Left lung (tissue), 10 donors: ENCODE measurements around the gene GSTA1. TPM values are rescaled to one million over a fixed set of nuclear protein-coding genes. Genes with fewer than 3 reads are reported as not detected.
A peak's percentile ranks its signal among the peaks of the same experiment; 100 is the strongest.
"Not testable (repeated sequence)": the region's sequence is repeated elsewhere in the genome, so short reads cannot be mapped to it uniquely, and the experiment has no call there.

ENCODE experiments used
- ATAC-seq: fragments of 200-7000 bp; cut with Tn5 transposase; one replicate; pipeline ENCODE4 v1.9.1; 2020; ENCODE audit warnings: moderate library complexity
- DNase-seq, 4 donors: peaks; one replicate each; pipeline ENCODE4 v3.0.0-alpha.2; 2013 to 2020
- H3K27ac ChIP-seq, 2 donors: fragments of 200-600 bp; sonication (generic) in 1 of 2; one replicate each; pipeline versions ENCODE4 v1.5.0 to v1.8.0; 2020 to 2021
- H3K27me3 ChIP-seq, 2 donors: fragments of 200-600 bp; sonication (generic) in 1 of 2; one replicate each; pipeline versions ENCODE4 v1.5.0 to v1.8.0; 2020 to 2021
- H3K36me3 ChIP-seq, 2 donors: fragments of 200-600 bp; sonication (generic) in 1 of 2; one replicate each; pipeline versions ENCODE4 v1.5.0 to v1.8.0; 2020 to 2021
- H3K4me1 ChIP-seq, 2 donors: fragments of 200-600 bp; one replicate each; pipeline ENCODE4 v1.8.0; 2021
- H3K4me3 ChIP-seq, 2 donors: fragments of 200-600 bp; sonication (generic) in 1 of 2; one replicate each; pipeline versions ENCODE4 v1.5.0 to v1.8.0; 2020 to 2021; ENCODE audit warnings: mild to moderate bottlenecking in 1 of 2
- H3K9me3 ChIP-seq, 2 donors: fragments of 200-600 bp; sonication (generic) in 1 of 2; one replicate each; pipeline versions ENCODE4 v1.5.0 to v1.8.0; 2020 to 2021
- intact Hi-C, 2 donors: fragments of 100-400 bp; cut with DNase I; formaldehyde crosslinking; loops; one replicate each; pipeline versions ENCODE4 v1.11.2 to v1.14.2; 2022
- polyA plus RNA-seq, 6 donors: library from polyadenylated mRNA; unstranded; fragments of 120-200 nt; gene quantifications; one replicate each; pipeline ENCODE4 v1.2.1, GENCODE V29; 2013; ENCODE audit not compliant: insufficient read length in 6 of 6
- total RNA-seq, 2 donors: library from RNA; stranded (reverse); fragmentation: NEBNext Ultra II Directional; extraction: Animal tissue kit (Norgen Biotek cat#: 25700); gene quantifications; one replicate each; pipeline ENCODE4 v1.2.1, GENCODE V29; 2021
- TF ChIP-seq, protein P1 (sequence below), 2 donors: fragments of 200-600 bp; sonication (generic) in 1 of 2; IDR thresholded peaks; one replicate each; pipeline versions ENCODE4 v1.5.0 to v1.8.0; 2021; ENCODE audit warnings: antibody characterized with exemption in 2 of 2
- donor health status: DM: no; HTN: yes; CAD: no.
- donor health status: DM: no; HTN: no; CAD: no.

Gene GSTA1
- total and polyA plus RNA-seq, 8 donors, result 0.94 to 9.3 (median 3.9) TPM

DNA sequence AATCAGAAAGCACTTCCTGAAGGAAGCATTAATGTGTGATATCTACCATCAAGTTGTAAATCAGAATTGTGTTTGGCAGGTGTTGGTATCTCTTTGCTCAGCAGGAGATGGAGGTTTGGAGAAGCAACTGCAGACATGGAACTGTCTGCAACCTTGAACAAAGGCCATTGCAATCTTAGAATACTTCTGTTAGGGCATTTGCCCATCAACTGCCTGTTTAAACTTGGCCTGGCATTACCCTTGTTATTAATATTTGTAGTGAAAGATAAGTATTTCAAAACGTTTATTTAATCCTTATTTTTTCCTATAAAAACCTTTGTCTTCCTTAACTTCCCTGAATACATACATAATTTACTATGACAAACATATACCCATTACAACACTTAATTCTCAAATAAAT is 22.9 kb upstream of the GSTA1 start:
- H3K4me1 ChIP-seq, result no peaks in the 10 kb centered on the region
- TF ChIP-seq, protein P1, sequence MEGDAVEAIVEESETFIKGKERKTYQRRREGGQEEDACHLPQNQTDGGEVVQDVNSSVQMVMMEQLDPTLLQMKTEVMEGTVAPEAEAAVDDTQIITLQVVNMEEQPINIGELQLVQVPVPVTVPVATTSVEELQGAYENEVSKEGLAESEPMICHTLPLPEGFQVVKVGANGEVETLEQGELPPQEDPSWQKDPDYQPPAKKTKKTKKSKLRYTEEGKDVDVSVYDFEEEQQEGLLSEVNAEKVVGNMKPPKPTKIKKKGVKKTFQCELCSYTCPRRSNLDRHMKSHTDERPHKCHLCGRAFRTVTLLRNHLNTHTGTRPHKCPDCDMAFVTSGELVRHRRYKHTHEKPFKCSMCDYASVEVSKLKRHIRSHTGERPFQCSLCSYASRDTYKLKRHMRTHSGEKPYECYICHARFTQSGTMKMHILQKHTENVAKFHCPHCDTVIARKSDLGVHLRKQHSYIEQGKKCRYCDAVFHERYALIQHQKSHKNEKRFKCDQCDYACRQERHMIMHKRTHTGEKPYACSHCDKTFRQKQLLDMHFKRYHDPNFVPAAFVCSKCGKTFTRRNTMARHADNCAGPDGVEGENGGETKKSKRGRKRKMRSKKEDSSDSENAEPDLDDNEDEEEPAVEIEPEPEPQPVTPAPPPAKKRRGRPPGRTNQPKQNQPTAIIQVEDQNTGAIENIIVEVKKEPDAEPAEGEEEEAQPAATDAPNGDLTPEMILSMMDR (IDR thresholded peaks at IDR 0.05), result no peak
- intact Hi-C loops, result no loop called here
- H3K36me3 ChIP-seq, result no peaks in the 10 kb centered on the region
- ATAC-seq (no peak), DNase-seq (no peak)
- H3K27ac ChIP-seq, result no peak overlapping the region
- no peak overlapping the region for H3K4me3 ChIP-seq
- H3K9me3 ChIP-seq, result peaks cover 0 to 6% of the 10 kb centered on the region in 2 donors
- H3K27me3 ChIP-seq, result no peaks in the 10 kb centered on the region

DNA sequence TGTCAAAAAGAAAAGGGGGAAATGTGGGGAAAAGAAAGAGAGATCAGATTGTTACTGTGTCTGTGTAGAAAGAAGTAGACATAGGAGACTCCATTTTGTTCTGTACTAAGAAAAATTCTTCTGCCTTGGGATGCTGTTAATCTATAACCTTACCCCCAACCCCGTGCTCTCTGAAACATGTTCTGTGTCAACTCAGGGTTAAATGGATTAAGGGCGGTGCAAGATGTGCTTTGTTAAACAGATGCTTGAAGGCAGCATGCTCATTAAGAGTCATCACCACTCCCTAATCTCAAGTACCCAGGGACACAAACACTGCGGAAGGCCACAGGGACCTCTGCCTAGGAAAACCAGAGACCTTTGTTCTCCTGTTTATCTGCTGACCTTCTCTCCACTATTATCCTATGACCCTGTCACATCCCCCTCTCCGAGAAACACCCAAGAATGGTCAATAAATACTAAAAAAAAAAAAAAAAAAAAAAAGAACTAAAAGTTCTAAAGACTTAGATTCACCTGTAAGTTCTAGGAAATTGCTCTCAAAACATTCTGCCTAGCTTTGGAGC is 22.4 kb upstream of the GSTA1 start:
- H3K27ac ChIP-seq, ATAC-seq, H3K4me1 ChIP-seq, DNase-seq, H3K36me3 ChIP-seq, intact Hi-C loops, H3K27me3 ChIP-seq, H3K4me3 ChIP-seq, H3K9me3 ChIP-seq: not testable (repeated sequence)

DNA sequence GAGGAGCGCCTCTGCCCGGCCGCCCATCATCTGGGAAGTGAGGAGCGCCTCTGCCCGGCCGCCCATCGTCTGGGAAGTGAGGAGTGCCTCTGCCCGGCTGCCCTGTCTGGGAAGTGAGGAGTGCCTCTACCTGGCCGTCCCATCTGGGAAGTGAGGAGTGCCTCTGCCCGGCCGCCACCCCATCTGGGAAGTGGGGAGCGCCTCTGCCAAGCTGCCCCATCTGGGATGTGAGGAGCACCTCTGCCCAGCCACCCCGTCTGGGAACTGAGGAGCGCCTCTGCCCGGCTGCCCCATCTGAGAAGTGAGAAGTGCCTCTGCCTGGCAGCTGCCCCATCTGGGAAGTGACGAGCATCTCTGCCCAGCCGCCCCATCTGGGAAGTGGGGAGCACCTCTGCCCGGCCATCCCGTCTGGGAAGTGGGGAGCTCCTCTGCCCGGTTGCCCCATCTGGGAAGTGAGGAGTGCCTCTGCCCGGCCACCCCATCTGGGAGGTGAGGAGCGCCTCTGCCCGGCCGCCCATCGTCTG is 21.7 kb upstream of the GSTA1 start:
- intact Hi-C loops, H3K4me3 ChIP-seq, H3K9me3 ChIP-seq, ATAC-seq, H3K4me1 ChIP-seq, H3K36me3 ChIP-seq, H3K27ac ChIP-seq, H3K27me3 ChIP-seq: not testable (repeated sequence)
- peak in 1 of 4 donors; percentile 74 for DNase-seq

DNA sequence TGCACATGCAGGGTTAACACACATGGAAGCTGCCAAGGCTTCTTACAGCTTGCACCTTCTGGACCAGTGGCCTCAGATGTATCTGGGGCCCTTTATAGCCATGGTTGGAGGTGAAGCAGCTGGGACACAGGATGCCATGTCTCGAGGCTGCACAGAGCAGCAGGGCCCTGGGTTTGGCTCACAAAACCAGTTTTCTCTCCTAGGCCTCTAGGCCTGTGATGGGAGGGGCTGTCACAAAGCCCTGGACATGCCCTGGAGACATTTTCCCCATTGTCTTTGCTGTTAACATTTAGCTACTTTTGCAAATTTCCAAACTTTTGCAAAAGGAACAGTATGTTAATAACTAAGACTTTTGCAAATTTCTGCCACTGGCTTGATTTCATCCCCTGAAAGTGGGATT is 18.2 kb upstream of the GSTA1 start:
- intact Hi-C loops, result no loop called here
- H3K4me3 ChIP-seq, result no peak overlapping the region
- no peak for ATAC-seq
- H3K27ac ChIP-seq, result no peak overlapping the region
- TF ChIP-seq, protein P1 (IDR thresholded peaks at IDR 0.05), result no peak
- peaks cover 0 to 6% of the 10 kb centered on the region in 2 donors for H3K9me3 ChIP-seq
- H3K36me3 ChIP-seq, result no peaks in the 10 kb centered on the region
- no peaks in the 10 kb centered on the region for H3K27me3 ChIP-seq
- DNase-seq, result no peak
- no peaks in the 10 kb centered on the region for H3K4me1 ChIP-seq

DNA sequence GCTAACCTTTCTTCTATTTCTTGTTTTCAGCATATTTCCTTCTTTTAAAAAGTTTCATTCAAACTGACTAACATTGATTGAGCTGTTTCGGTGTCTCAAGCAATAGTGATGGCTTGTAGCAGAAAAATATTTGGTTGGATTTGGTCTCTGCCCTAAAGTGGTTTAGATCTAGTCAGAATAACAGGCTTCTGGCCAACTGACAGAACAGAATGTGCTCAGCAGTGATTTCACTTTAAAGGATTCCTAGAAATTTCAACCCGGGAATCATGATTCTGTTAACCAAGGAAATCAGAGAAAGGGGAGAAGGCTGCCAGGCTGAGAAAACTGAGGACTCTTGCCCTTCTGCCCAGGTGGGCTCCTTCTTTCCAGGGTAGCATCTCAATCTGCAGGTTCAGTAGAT is 16.6 kb upstream of the GSTA1 start:
- DNase-seq, result no peak
- H3K4me1 ChIP-seq, result no peaks in the 10 kb centered on the region
- H3K4me3 ChIP-seq, result no peak overlapping the region
- intact Hi-C loops, result no loop called here
- H3K9me3 ChIP-seq, result peaks cover 0 to 6% of the 10 kb centered on the region in 2 donors
- H3K27me3 ChIP-seq, result no peaks in the 10 kb centered on the region
- no peak overlapping the region for H3K27ac ChIP-seq
- H3K36me3 ChIP-seq, result no peaks in the 10 kb centered on the region
- TF ChIP-seq, protein P1 (IDR thresholded peaks at IDR 0.05), result no peak
- no peak for ATAC-seq

DNA sequence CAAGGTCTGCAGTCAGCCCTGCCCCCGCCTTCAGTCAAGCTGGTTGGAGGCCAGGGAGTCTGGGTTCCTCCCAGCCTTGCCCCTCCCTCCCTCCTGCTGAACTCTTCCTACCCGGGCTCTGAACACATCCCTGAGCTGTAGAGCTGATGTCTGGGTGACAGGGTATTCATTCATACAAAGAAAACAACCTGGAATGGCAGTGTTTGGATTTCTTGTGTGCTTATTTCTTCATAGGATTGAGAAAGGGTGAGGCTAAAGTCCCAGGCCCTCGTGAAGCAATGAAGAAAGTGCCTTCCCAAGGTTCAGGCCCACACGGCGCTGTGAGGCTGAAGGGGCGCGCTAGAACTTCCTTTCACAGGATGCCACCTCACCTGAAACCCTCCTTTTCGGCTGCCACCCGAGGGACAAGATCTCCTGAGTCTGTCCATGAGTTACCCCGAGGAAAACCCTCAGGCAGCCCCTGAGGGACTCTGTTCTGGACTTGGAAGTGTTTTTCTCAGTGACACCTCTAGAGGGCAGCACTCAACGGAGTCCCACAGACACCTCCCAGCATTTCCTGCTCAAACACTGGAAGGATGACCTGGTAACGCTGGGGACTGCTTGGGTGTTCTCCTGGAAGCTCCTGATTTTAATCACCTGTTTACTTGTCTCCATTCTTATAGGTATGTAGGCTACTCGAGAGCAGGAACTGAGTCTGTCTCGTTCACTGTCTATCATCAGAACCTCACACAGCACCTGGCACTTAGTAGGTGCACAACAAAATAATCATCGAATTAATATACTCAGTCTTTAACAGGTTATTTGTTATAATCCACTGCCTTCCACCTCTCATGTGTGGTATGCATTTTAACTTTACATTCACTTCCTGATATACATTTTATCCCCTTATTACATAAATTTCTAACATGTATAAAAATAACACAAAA is 11.8 kb upstream of the GSTA1 start:
- H3K27ac ChIP-seq, result no peak overlapping the region
- H3K9me3 ChIP-seq, result no peaks in the 10 kb centered on the region
- intact Hi-C loops, result no loop called here
- DNase-seq (peak in 2 of 4 donors; percentile 8 to 35), ATAC-seq (peak; percentile 99)
- H3K4me3 ChIP-seq, result no peak overlapping the region
- no peaks in the 10 kb centered on the region for H3K27me3 ChIP-seq
- TF ChIP-seq, protein P1 (IDR thresholded peaks at IDR 0.05), result peak; percentile 53 to 63
- H3K36me3 ChIP-seq, result no peaks in the 10 kb centered on the region
- no peaks in the 10 kb centered on the region for H3K4me1 ChIP-seq

DNA sequence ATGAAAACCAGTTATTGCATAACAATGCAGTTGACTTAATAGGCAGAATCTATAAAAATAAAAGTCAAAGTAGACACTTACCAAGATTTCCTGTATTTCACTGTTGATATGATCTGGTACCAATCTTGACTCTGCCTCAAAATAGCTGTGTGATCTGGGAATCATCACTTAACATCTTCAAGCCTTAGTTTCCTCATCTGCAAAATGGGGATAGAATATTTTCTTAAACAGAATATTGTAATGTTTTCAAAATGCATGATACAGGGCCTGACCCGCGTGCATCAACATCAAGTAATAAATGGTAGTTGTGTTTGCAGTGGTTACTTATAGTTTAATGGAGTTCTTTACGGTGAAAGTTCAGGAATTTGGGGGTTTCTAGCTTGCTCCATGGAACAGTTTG is 10.9 kb upstream of the GSTA1 start:
- intact Hi-C loops, H3K27me3 ChIP-seq, H3K27ac ChIP-seq, H3K4me3 ChIP-seq, H3K4me1 ChIP-seq, ATAC-seq, H3K36me3 ChIP-seq, H3K9me3 ChIP-seq, DNase-seq: not testable (repeated sequence)

DNA sequence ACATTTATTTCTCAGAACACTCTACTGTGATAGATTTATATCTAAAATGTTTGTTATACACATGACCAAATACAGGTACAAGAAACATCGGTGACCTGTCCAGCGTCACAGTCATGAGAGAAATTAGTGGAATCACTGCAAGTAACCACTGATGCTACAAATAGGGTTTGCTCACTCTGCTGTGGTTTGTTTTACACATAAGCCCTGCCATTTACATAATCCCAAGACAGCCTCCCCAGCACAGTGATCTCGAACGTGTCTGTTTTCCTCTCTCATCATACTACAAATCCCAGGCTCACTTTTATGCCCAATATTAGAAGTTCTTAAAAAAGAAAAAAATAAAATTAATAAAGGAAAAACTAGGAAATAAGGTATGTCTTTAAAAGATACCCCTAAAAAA is 6.2 kb upstream of the GSTA1 start:
- H3K27me3 ChIP-seq, H3K9me3 ChIP-seq, H3K4me3 ChIP-seq, intact Hi-C loops, H3K4me1 ChIP-seq, H3K27ac ChIP-seq, DNase-seq, ATAC-seq, H3K36me3 ChIP-seq: not testable (repeated sequence)
